ENCODE data around the gene FLVCR2. TPM values are rescaled to one million over a fixed set of nuclear protein-coding genes. Genes with fewer than 3 reads are reported as not detected.

Gene FLVCR2
- total and polyA plus RNA-seq, 8 donors, result 0.33 to 6.3 (median 2.4) TPM

DNA sequence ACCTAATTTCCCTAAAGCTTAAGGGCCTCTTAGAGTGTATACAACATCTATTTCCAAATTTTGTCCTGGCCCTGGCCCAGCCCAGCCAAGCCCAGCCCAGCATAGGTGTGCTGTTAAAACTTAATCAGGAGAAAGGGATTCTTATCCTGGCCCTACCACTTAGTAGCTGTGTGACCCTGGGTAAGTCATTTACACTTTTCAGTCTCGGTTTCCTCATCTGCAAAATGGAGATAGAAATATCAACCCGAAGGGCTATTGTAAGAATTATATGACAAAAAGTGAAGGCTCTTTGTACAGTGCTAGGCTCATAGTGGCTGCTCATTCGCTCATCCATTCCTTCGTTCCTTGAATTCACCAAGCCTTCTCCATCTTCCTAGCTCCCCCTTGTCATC lies 81.8 kb downstream of the FLVCR2 start:
- H3K4me3 ChIP-seq, result peak overlapping the region; percentile 37 to 97 (median 68)
- peaks cover 0 to 13% (median 0%) of the 10 kb centered on the region in 3 donors for H3K4me1 ChIP-seq
- intact Hi-C loops (cut with DNase I), result no loop called here
- peaks cover 0 to 4% (median 0%) of the 10 kb centered on the region in 3 donors for H3K36me3 ChIP-seq
- no peaks in the 10 kb centered on the region for H3K27me3 ChIP-seq
- TF ChIP-seq, protein P1, sequence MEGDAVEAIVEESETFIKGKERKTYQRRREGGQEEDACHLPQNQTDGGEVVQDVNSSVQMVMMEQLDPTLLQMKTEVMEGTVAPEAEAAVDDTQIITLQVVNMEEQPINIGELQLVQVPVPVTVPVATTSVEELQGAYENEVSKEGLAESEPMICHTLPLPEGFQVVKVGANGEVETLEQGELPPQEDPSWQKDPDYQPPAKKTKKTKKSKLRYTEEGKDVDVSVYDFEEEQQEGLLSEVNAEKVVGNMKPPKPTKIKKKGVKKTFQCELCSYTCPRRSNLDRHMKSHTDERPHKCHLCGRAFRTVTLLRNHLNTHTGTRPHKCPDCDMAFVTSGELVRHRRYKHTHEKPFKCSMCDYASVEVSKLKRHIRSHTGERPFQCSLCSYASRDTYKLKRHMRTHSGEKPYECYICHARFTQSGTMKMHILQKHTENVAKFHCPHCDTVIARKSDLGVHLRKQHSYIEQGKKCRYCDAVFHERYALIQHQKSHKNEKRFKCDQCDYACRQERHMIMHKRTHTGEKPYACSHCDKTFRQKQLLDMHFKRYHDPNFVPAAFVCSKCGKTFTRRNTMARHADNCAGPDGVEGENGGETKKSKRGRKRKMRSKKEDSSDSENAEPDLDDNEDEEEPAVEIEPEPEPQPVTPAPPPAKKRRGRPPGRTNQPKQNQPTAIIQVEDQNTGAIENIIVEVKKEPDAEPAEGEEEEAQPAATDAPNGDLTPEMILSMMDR (IDR thresholded peaks at IDR 0.05), result no peak
- ATAC-seq, result no peak
- DNase-seq, result no peak
- no peak for FAIRE-seq
- H3K27ac ChIP-seq, result peak overlapping the region; percentile 86 to 90 (median 89)
- no peaks in the 10 kb centered on the region for H3K9me3 ChIP-seq
- WGBS, 2 donors, result 10 to 12% methylated on average over 4 of the region's 4 CpGs

DNA sequence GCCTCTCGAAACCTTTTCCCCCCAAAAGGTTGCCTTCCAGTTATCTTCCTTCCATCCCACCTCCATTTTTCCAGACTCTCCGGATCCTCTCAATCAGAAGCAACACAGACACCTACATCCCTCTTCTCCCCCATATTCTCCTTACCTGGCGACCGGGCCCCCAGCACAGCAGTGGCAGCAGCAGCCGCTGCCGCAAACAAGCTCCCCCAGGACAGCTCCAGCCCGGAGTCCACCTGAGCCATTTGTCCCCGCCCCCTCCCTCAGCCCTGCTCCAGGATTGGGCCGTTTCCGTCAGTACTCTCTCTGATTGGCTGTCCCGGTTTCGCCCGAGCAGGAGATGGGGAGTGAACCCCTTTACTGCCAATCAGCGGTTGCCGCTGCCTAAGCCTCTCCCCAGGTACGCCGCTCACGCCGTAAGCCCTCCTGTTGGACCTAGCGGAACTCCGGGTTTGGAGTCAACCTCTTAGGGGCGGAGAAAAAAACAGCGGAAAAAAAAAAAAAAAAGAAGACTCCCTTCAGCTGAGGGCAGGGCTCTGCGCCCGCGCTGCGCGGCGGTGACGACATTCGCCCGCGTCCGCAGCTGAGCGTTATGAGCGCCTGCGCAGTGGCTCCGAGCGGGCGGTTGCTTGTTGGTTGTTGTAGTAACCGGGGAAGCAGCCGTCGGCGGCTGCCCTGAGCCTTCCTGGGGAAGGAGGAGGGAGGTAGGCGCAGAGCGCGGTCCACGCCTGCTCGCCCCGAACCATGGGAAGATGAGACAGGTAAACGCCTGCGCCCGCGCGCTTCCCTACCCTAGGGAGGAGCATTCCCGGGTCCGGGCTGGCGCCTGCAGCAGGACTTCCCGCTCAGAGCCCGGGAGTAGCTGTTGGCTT lies 82.4 kb downstream of the FLVCR2 start, which contains the start of the genes ERG28 and TTLL5:
TSS of gene ERG28 (minus strand) at position 247 of the 869 bp plus-strand sequence. CDS start 3,374 bp downstream, outside the sequence.
TSS of gene TTLL5 (plus strand) at position 617 of the 869 bp plus-strand sequence. CDS start 1,904 bp downstream, outside the sequence.
- ATAC-seq (peak; percentile 92 to 97 (median 94)), DNase-seq (peak; percentile 98 to 99 (median 98)), FAIRE-seq (peak; percentile 90)
- 0% methylated on average over 57 to 60 of the region's 60 CpGs for WGBS, 2 donors
- Histone ChIP-seq H3K4me3 (peak within 1 kb of the TSS; percentile 47 to 97 (median 92)), H3K9me3 (no peaks in the 10 kb centered on the region), H3K4me1 (peaks cover 0 to 13% (median 0%) of the 10 kb centered on the region in 3 donors), H3K27ac (peak within 1 kb of the TSS; percentile 86 to 90 (median 89)), H3K36me3 (peaks cover 0 to 4% (median 0%) of the 10 kb centered on the region in 3 donors), H3K27me3 (no peaks in the 10 kb centered on the region)
- TF ChIP-seq, protein P1 (IDR thresholded peaks at IDR 0.05), result no peak
- intact Hi-C loops (cut with DNase I), result no loop called here

DNA sequence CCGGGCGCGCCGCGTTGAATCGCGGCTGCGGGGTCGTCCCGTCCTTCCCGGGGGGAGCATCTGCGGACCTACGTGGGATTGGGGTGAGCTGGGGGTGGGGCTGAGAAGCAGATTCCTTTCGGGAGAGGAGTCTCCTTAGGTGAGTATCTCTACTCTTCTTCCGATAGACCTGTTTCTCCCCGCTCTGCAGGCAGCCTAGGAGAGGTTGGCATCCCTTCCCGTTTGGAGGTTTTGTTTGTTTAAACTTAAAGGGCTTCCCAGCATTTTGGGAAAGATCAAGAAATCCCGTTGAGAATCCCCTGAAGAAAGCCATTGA lies 83.0 kb downstream of the FLVCR2 start:
- H3K27ac ChIP-seq, result peak overlapping the region; percentile 86 to 90 (median 89)
- intact Hi-C loops (cut with DNase I), result no loop called here

GRCh38 chr14:75662966-75663365 lies 84.5 kb downstream of the FLVCR2 start:
- Histone ChIP-seq H3K27ac (no peak overlapping the region), H3K36me3 (no peaks in the 10 kb centered on the region), H3K4me3 (no peak overlapping the region), H3K4me1 (peaks cover 0 to 13% (median 0%) of the 10 kb centered on the region in 3 donors), H3K9me3 (no peaks in the 10 kb centered on the region), H3K27me3 (no peaks in the 10 kb centered on the region)
- ATAC-seq, result no peak
- intact Hi-C loops (cut with DNase I), result no loop called here
- WGBS, 2 donors, result 72 to 78% methylated on average over 3 of the region's 3 CpGs
- TF ChIP-seq, protein P1 (IDR thresholded peaks at IDR 0.05), result no peak
- no peak for FAIRE-seq
- DNase-seq, result no peak

More for the DNA sequence above, 83.0 kb downstream of the FLVCR2 start:
- H3K36me3 ChIP-seq, result peaks cover 0 to 4% (median 0%) of the 10 kb centered on the region in 3 donors
- peaks cover 0 to 13% (median 0%) of the 10 kb centered on the region in 3 donors for H3K4me1 ChIP-seq
- H3K27me3 ChIP-seq, result no peaks in the 10 kb centered on the region
- no peak for FAIRE-seq
- 1% methylated on average over 18 of the region's 18 CpGs for WGBS, 2 donors
- peak; percentile 19 to 29 (median 22) for ATAC-seq
- TF ChIP-seq, protein P1 (IDR thresholded peaks at IDR 0.05), result no peak
- peak overlapping the region; percentile 41 to 97 (median 92) for H3K4me3 ChIP-seq
- H3K9me3 ChIP-seq, result no peaks in the 10 kb centered on the region
- DNase-seq, result no peak
